T1000 (cell line): ENCODE data around the gene VEGFC.

Experiments used
- DNase-seq: peaks from one replicate; lab custom pipeline; 2025; ENCODE audit warnings: mixed read lengths; lab: John Stamatoyannopoulos, UW

The VEGFC gene

DNA sequence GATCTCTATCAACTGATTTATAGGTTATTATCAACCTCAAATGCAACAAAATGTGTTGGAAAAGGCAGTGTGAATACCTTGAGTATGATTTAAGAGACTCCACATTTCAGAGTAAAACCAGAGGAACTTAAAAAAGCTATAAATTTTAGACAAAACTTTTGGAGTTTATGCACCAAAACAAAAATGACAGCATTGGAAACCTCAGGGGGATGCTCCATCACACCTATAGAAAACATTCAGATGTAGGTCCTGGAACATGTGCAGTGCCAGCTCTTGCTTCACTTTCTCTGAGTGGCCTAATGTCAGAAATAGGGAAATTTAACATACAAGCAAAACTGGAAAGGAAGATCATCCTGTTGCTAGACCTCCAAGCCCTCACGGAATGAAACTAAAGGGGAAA is 5.8 kb upstream of the VEGFC start:
- no peak for DNase-seq

DNA sequence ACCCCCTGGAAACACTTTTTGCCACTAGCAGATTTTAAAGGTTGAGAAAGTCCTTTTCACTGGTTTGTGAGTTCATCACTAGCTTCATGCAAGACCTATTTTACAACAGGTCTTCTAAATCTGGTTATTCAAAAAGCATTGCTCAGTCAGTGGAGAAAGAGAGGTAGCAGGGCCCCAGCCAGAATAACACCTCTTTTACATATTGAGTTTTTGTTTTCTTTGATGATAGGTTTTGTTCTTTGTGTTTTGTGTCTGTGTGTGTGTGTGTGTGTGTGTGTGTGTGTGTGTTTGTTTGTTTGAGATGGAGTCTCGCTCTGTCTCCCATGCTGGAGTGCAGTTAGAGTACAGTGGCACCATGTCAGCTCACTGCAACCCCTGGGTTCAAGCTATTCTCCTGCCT is 2.7 kb upstream of the VEGFC start:
- no peak for DNase-seq

DNA sequence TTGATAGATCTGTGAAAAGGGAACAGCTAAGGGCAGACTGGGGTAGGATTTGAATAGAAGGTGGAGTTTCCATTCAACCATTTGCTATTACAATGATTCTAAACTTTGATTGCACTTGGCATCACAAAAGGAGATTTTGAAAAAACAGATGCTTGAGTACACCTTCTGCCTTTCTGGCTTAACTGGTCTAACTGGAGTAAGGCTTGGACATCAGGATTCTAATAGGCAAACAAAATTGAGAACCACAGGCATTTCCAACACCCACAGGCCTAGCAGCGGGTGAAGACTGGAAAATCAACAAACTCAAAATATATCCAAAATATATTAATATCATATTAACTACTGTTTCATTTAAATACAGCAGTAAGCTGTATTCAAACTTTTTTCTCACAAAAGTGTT is 1.9 kb upstream of the VEGFC start:
- DNase-seq, result no peak

DNA sequence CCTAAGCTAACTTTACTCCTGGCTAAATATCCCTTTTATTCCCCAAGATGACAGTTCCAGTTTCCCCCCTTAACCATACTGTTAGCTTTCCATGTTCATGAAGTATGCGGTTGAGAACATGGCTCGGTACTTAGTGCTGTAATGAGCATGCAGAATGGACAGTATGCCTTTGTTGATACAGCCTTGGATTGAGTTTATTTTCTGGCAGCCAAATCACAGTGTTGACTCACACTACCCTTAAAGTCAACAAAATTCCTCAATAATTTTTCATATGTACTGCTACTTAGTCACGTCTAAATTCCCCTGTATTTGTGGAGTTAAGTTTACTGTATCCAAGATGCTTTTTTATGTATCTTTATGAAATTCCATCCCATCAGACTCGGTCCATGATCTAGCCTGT is 1.4 kb upstream of the VEGFC start:
- peak; percentile 16 for DNase-seq

DNA sequence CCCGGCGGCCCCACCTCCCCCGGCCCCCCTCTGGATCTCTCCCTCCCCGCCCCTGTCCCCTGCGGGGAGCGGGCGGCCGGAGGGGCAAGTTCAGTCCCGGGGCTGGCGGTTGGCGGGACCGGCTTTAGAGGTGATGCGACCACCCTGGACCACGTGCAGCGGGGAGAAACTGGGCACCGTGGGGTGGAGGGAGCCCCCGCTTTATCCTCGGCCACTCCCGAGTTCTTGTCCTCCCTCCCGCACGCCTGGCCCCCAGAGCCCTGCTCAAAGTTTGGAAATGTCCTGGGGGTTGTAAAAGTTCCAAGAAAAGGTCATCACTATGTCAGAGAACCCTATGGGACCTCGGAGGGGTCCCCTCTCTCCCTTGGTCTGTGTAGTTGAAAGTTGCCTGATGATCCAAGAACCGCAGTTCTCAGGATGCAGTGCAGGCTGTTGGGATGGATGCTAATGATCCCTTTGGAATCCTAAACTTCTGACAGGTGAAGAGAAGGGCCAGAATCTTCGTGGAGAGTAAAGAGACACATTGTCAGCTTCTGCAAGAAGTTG is 411 bp upstream of the VEGFC start:
- DNase-seq, result no peak

DNA sequence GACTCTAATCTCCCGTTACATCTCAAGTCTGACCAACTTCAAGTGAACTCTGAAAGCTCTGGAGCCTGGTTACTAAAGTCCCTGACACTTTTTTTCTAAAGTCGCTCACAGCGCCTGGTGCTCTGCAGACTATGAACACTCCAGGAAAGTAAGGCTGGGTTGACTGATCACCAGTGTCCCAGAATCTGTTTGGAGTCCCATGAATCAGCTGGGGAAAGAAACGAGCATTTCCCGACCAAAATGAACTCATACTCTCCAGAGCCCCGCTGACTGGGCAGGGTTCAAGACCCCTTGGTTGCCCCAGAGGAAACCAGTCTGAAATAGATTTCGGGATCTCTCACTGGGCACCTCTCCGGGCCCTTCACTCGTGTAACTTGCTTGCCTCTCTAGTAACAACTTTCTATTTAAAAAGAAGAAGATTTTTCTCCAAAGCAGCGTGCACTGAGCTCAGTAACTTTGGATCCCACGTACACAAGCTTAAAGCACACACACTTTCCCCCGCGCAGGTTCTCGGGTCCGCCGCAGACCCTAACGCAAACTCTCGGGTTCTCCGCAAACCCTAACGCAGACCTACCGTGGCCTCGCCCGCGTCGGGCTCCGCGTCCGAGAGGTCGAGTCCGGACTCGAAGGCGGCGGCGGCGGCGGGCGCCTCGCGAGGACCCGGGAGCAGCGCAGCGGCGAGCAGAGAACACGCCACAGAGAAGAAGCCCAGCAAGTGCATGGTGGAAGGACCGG is 964 bp downstream of the VEGFC start:
- DNase-seq, result no peak

DNA sequence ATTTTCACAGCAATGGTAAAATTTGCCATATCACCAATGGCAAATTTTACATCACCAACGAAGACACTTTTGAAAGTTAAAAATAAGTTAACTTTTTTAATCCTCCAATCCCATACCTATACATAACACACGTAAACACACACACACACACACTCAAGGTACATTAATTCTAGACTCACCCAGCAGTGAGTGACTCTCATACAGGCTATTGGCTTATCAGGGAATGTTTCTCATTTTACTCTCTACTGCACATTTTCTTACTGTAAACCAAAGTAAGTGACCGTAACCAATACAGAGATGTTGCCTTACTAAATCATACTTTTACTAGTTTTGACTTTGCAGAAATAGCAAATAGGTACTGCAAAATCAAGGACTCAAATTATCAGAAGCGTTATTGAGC is 2.3 kb downstream of the VEGFC start:
- no peak for DNase-seq

DNA sequence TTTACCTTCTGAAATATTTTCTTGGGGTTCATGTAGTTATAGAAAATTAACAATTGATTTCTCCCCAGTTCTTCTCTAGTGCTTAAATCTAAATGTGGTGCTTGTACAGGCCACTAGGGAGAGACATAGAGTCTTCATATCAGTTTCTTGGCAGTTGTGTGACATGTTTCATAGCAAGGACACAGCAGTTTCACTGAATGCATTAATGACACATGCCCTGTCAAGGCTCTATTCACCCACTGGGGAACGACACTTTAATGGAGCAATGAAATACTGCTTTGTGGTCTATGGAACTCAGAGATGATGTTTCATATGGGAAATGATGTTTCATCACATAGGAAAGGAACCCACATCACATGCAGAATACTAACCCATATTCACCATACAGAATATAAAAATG is 2.8 kb downstream of the VEGFC start:
- peak; percentile 44 for DNase-seq

DNA sequence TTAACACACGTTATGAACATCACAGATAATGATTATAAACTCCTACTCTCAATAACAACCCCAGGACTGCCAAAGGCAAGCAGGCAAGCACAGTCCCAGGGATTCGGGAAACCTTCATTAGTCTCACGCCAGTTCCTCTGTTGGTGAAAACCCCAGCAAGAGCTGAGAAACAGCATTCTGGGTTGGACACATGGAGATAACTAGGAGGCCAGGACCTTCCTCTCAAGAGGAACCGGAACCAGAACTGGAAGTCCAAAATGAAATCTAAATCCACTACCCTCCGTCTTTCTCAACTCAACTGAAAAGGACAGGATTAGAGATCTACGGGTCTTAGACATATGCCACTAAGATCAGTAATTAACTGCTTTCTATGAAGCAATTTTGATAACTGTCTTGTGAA is 3.8 kb downstream of the VEGFC start:
- DNase-seq, result no peak

DNA sequence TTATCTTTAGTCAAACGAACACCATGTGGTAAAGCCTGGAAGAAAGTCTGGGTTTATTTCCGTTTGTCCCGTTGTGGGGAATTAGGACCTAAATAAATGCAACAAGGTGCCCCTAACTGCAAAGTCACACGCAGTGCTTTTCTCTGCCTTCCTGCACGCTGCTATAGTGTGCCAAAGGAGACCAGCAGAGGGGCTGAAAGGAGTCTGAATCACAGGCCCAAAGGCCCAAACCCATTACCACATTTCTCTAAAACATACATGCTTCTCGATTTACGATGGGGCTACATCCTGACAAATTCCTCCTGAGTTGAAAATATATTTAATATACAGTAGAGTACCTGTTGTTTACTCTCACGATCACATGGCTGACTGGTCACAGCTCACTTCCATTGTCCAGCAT is 4.5 kb downstream of the VEGFC start:
- no peak for DNase-seq

DNA sequence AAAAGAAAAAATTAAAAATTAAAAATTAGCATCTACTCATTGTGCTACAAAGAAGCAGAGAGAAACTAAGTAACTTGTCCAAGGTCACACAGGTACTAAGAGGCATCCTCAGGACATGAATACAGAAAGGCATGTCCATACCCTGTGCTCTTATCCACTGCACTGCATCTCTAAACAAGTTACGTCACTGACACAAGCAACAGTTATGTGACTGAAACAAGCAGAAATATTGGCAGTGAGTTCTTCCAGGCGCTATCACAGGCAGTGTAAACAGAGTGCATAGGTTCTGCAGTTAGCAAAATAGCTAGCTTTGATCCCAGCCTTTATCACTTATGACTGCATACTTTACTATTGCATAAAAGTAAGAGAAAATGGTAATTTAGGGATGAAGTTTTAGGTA is 7.9 kb downstream of the VEGFC start:
- no peak for DNase-seq

DNA sequence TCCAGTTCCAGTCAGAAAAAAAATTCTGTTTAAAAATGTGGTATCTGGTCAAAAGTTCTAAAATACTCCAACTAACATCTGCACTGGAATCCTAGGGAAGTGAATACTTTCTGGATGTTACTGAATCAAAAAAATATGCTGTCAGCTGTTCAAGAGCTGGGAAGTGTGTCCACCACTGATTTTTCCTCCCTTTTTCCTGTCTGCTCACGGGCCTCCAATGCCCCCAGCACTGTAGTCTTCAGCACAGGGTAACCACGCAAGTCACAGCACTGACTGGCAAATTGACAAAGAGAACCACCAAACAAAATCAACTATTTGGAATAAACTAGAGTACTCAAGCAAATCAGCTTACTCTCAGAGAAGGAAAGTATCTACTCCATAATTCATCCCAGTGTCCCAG is 9.9 kb downstream of the VEGFC start:
- no peak for DNase-seq

DNA sequence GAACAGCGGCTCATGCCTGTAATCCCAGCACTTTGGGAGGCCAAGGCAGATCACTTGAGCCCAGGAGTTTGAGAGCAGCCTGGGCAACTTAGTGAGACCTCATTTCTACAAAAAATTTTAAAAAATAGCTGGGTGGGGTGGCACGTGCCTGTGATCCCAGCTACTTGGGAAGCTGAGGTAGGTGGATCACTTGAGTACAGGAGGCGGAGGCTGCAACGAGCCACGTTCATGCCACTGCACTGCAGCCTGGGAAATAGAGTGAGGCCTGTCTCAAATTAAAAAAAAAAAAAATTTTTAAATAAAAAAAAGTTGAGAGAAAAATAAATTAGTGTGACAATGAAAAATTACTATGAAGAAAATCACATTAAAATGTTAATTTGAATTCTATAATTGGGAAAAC is 10.5 kb downstream of the VEGFC start:
- DNase-seq, result no peak

DNA sequence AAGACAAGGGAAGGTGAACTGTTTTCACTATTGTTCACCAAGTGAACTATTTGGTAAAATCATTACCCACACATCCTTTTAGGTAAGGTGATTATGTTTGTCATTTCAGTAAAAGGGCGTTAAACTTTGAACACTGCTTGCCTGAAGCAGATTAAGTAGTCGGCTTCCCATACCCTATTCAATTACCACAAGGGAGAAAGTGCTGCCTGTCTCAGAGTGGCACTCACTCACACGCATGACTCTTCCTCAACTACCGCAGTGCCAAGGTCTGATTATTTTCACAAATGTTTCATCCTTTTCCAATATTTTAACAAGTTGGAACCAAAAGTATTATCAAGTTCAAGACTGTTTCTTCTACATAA is 11.0 kb downstream of the VEGFC start:
- no peak for DNase-seq

DNA sequence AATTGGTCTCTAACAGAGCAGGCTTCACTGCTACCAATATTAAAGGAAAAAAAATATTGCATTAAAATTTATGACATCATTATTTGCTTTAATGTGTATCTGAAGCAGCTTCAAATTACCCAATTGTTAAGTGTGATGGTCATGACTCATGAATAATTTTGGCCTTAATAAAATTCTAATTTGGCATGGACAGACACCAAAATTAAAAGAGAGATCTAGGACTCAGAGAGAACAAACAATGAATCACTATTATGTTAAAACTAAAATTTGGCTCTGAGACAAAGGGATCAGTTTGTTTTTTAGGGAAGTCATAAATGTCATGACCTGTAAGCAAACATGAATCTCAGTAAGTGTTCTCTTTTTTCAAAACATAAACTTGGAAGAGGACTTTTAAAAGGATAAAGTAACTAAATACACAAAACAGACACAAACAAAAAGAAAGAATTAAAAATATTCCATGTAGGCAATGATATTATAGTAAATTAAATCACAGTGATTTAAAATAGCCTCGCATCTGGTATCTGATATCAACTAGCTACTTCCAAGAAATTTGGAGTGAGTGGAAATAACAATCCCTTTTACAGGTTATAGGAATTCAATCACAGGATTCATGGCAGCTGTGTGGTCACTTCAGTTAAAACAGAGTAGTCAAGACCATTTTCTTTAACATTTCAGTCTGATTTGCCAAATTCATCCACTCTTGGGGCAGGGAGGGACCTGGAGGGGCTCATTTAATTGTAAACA is 11.6 kb downstream of the VEGFC start:
- DNase-seq, result no peak

DNA sequence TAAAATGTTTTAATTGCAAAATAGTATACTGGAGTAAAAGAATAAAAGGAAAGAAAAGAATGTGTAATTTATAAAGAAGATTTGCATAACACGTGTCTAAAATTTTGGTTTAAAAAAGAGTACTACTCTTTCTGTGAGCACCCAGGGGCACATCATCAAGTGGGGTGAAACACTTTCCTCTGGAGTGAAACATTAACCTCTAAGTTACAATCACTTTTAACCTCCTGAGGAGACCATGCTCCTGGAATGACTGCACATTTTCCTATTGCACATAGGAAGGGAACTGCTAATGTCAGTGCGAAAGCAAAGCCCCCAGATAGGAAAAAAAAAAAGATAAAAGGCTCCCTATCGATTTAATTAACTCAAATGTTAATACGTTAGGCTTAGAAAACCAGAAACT is 13.3 kb downstream of the VEGFC start:
- DNase-seq, result no peak

DNA sequence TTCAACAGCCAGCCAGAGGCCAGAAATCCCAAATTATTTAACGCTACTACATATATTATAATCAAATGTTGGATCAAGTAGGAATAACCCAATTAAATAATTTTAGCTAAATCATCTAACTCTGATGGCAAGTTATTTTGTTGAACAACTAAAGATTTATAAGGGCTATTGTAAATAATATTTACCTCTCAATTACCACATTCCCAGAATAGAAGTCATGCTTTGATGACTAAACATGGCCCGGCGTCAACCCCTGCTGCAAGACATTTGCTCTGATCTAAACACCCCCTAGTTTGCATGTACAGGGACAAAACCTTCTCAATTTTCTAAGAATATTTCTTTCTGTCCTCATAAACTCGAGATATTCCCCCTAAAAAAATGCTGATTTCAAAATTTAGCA is 14.2 kb downstream of the VEGFC start:
- DNase-seq, result no peak

DNA sequence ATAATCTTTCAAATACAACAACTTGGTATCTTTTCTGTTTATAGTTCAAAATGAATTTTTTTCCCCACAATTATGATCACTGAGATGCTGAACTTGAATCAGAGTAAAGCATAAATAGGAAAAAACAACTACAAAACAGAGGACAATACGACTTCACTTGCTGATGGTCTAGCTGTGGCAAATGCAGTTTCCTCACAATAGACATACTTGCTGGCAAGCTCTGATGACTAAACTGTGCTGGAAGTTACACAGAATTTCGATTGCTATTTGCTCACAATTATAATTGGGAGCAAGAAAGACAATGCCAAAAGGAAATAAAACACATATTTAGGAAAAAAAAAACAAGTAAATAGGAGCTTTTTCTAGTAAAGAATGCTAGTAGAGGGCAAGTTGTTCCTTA is 14.7 kb downstream of the VEGFC start:
- DNase-seq, result no peak

DNA sequence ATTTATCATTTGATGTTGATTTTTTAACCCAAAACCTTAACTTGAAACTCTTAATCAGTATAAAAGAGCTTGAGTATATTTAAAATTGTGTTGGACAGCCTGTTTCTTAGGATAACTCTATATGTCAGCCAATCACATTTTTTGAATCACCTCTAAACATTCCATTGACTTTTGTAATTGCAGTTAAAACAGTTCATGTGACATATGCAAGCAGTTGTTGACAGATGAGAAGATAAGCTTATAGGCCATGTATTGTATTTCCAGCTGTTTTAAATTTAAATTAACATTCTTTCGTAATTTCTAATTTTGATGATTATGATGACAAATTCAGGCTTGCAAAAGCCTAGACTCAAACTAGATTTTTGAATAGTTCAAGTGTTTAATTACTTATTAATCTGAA is 17.4 kb downstream of the VEGFC start:
- no peak for DNase-seq

DNA sequence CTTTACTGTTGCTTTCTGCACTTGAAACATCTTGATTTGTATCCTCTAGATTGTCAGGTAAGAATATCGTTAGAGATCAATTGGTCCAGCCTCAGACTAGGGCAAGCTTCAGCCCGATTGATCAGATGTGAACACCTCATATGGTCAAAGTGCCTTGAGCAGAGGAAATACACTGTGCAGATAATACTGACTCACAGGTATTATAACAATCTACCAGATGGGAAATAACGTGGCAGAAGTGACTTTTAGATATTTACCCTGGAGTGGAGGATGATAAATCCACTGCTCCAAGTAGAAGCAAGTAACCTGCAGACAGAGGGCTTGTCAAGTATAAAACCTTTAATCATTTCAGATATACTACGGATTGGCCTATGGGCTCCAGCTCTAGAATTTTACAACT is 17.9 kb downstream of the VEGFC start:
- DNase-seq, result no peak

DNA sequence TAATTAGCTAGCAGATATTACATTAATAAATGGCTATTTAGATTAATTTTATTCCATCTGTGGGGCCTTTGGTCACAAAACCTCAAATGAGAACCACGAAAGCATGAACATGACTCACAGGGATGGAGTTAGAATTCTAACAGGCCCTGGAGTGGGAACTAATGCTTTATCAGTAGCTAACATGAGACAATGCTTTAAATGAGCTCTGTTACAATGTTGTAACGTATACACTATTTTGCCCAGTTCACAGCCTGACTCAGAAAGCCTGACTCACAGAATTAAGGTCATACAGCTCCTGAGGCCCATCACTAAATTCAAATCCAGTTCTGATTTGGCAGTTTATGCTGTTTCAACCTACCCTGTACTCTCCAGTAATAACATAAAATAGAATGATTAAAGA is 23.2 kb downstream of the VEGFC start:
- DNase-seq, result no peak

DNA sequence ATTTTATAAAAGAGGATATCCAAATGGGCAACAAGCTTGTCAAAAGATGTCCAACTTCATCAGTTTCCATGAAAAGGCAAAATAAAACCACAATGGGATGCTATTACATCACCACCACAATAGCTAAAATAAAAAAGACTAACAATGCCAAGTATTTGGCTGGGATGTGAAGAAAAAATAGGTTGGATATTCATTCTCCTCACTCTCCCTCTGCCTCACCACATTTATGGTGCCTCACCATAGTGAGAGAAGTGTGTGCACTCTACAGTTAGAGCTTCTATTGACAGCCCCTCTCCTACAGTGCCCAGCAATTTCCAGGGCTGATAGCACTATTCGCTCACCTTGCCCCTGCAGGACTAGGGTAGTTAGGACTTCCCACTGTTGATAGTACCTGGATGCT is 25.5 kb downstream of the VEGFC start:
- DNase-seq, result no peak

DNA sequence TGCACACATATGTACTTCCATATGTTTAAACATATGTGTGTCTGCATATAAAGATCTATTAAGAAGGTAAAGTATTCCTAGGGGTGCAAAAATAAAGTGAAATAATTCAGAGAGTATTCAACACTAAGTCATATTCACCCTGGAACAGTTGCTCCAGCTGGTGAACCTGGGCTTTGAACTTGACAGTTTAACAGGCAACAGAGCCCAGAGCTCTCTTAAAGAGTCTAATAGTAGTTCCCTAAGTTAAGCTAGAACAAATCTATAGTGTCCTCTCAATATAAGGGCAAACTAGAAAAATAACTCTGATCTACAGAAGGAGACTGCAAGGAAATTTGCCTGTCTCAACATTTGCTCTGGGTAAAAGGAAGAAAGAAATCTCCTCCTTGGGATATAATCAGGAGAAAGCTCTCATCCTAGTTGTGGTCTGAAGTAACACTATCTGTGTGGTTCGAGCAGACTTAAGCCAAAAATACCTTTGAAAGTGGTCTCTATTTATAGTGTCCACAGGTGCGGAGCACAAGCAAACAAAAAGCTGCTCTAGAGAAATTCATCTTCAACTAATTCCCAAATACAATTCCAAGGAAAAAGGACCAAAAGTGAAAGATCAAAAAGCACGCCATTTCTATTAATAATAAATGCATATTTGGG is 29.9 kb downstream of the VEGFC start:
- no peak for DNase-seq
